HEK293 (cell line): ENCODE data around the gene SOX6.

Source experiments
- CTCF ChIA-PET: fragments of 350-600 bp; formaldehyde crosslinking; extraction: SDS; loops from one replicate; lab custom pipeline; 2021; ENCODE audit warnings: antibody characterized with exemption; lab: Yijun Ruan, JAX
- POLR2A ChIA-PET: fragments of 300-600 bp; formaldehyde crosslinking; extraction: SDS; loops from one replicate; lab custom pipeline; 2020; ENCODE audit warnings: antibody characterized with exemption, inconsistent platforms; lab: Yijun Ruan, JAX
- H3K27ac ChIP-seq: fragments of 200-500 bp; sonication (Bioruptor generic); 2 replicates; pipeline ENCODE4 v1.5.1; 2014; ENCODE audit warnings: low read depth, low read length, control low read depth, inconsistent platforms; ENCODE audit errors: extremely low read depth
- H3K36me3 ChIP-seq, 2 experiments: fragments of 200-500 bp in 1 of 2; sonication (Bioruptor generic) in 1 of 2; 1 replicate in 1 of 2; 2 replicates in 1 of 2; pipeline ENCODE4 v1.5.1; 2014 to 2017; ENCODE audit warnings: inconsistent platforms in 2 of 2, low read length in 2 of 2; ENCODE audit not compliant: control insufficient read depth in 2 of 2, insufficient read depth in 1 of 2
- H3K4me1 ChIP-seq: fragments of 200-500 bp; sonication (Bioruptor generic); 2 replicates; pipeline ENCODE4 v1.5.1; 2014; ENCODE audit warnings: mild to moderate bottlenecking, low read length, inconsistent platforms; ENCODE audit not compliant: control insufficient read depth, insufficient read depth
- H3K4me3 ChIP-seq: 2 replicates; pipeline ENCODE4 v1.5.1; 2011; ENCODE audit warnings: low read depth, mild to moderate bottlenecking, control low read depth, low read length, moderate library complexity
- H3K9me3 ChIP-seq: fragments of 200-500 bp; sonication (Bioruptor generic); 2 replicates; pipeline ENCODE4 v1.5.1; 2014; ENCODE audit warnings: low read depth, low read length, inconsistent platforms; ENCODE audit not compliant: control insufficient read depth, insufficient read depth
- BCL11A ChIP-seq: fragments of 450-650 bp; formaldehyde crosslinking; IDR thresholded peaks from 2 replicates; pipeline ENCODE4 v1.5.1; 2016; ENCODE audit warnings: low read depth, missing biosample characterization, missing genetic modification characterization
- EGR2 ChIP-seq: fragments of 450-650 bp; formaldehyde crosslinking; IDR thresholded peaks from 2 replicates; pipeline ENCODE4 v1.5.1; 2016; ENCODE audit warnings: low read depth, missing biosample characterization, missing genetic modification characterization
- GFI1B ChIP-seq: fragments of 450-650 bp; formaldehyde crosslinking; IDR thresholded peaks from 2 replicates; pipeline ENCODE4 v1.5.1; 2016; ENCODE audit warnings: missing biosample characterization, missing genetic modification characterization
- GLIS2 ChIP-seq: fragments of 450-650 bp; formaldehyde crosslinking; IDR thresholded peaks from 2 replicates; pipeline ENCODE4 v1.5.1; 2016; ENCODE audit warnings: missing biosample characterization, missing genetic modification characterization
- KLF17 ChIP-seq: fragments of 450-650 bp; formaldehyde crosslinking; IDR thresholded peaks from 2 replicates; pipeline ENCODE4 v1.5.1; 2016; ENCODE audit warnings: missing biosample characterization, missing genetic modification characterization
- OVOL3 ChIP-seq: fragments of 450-650 bp; formaldehyde crosslinking; IDR thresholded peaks from 2 replicates; pipeline ENCODE4 v1.5.1; 2016; ENCODE audit warnings: missing biosample characterization, missing genetic modification characterization
- PBX3 ChIP-seq: sonication (generic); formaldehyde crosslinking; IDR thresholded peaks from 2 replicates; pipeline ENCODE4 v1.8.1; 2022; ENCODE audit warnings: mild to moderate bottlenecking, moderate library complexity, missing genetic modification reagents
- TRIM28 ChIP-seq: IDR thresholded peaks from 2 replicates; pipeline ENCODE4 v1.6.1; 2011; ENCODE audit warnings: low read length, control low read depth, borderline replicate concordance
- YY2 ChIP-seq: fragments of 450-650 bp; formaldehyde crosslinking; IDR thresholded peaks from 2 replicates; pipeline ENCODE4 v1.5.1; 2016; ENCODE audit warnings: missing biosample characterization, missing genetic modification characterization
- ZEB2 ChIP-seq: fragments of 450-650 bp; formaldehyde crosslinking; IDR thresholded peaks from 2 replicates; pipeline ENCODE4 v1.5.1; 2016; ENCODE audit warnings: missing biosample characterization, missing genetic modification characterization
- ZNF132 ChIP-seq: fragments of 450-650 bp; formaldehyde crosslinking; IDR thresholded peaks from 2 replicates; pipeline ENCODE4 v1.5.1; 2017; ENCODE audit warnings: missing biosample characterization, missing genetic modification characterization, borderline replicate concordance
- ZNF155 ChIP-seq: fragments of 450-650 bp; formaldehyde crosslinking; IDR thresholded peaks from 2 replicates; pipeline ENCODE4 v1.5.1; 2016; ENCODE audit warnings: missing biosample characterization, missing genetic modification characterization
- ZNF311 ChIP-seq: fragments of 450-650 bp; formaldehyde crosslinking; IDR thresholded peaks from 2 replicates; pipeline ENCODE4 v1.5.1; 2017; ENCODE audit warnings: missing biosample characterization, missing genetic modification characterization, borderline replicate concordance
- ZNF335 ChIP-seq: fragments of 450-650 bp; formaldehyde crosslinking; conservative IDR thresholded peaks from 2 replicates; pipeline ENCODE4 v1.5.1; 2016; ENCODE audit warnings: missing biosample characterization, missing genetic modification characterization
- ZNF354C ChIP-seq: fragments of 450-650 bp; formaldehyde crosslinking; IDR thresholded peaks from 2 replicates; pipeline ENCODE4 v1.5.1; 2016; ENCODE audit warnings: missing biosample characterization, missing genetic modification characterization, low read depth, borderline replicate concordance
- ZNF391 ChIP-seq: fragments of 450-650 bp; formaldehyde crosslinking; IDR thresholded peaks from 2 replicates; pipeline ENCODE4 v1.5.1; 2016; ENCODE audit warnings: low read depth, missing biosample characterization, missing genetic modification characterization, borderline replicate concordance
- ZNF501 ChIP-seq: fragments of 450-650 bp; formaldehyde crosslinking; IDR thresholded peaks from 2 replicates; pipeline ENCODE4 v1.5.1; 2016; ENCODE audit warnings: missing biosample characterization, missing genetic modification characterization
- ZNF510 ChIP-seq: fragments of 450-650 bp; formaldehyde crosslinking; IDR thresholded peaks from 2 replicates; pipeline ENCODE4 v1.5.1; 2018; ENCODE audit warnings: mild to moderate bottlenecking, missing genetic modification characterization, missing biosample characterization; ENCODE audit not compliant: insufficient replicate concordance
- ZNF513 ChIP-seq: fragments of 450-650 bp; IDR thresholded peaks from 2 replicates; pipeline ENCODE4 v1.5.1; 2018; ENCODE audit warnings: missing biosample characterization, missing genetic modification characterization
- ZNF561 ChIP-seq: fragments of 450-650 bp; IDR thresholded peaks from 2 replicates; pipeline ENCODE4 v1.5.1; 2018; ENCODE audit warnings: missing biosample characterization, missing genetic modification characterization, borderline replicate concordance
- ZNF585B ChIP-seq: fragments of 450-650 bp; formaldehyde crosslinking; IDR thresholded peaks from 2 replicates; pipeline ENCODE4 v1.5.1; 2016; ENCODE audit warnings: missing biosample characterization, missing genetic modification characterization
- ZNF610 ChIP-seq: fragments of 450-650 bp; formaldehyde crosslinking; IDR thresholded peaks from 2 replicates; pipeline ENCODE4 v1.5.1; 2016; ENCODE audit warnings: missing biosample characterization, missing genetic modification characterization, borderline replicate concordance
- ZNF664 ChIP-seq: fragments of 450-650 bp; formaldehyde crosslinking; IDR thresholded peaks from 2 replicates; pipeline ENCODE4 v1.5.1; 2016; ENCODE audit warnings: missing biosample characterization, missing genetic modification characterization
- ZNF670 ChIP-seq: fragments of 450-650 bp; formaldehyde crosslinking; IDR thresholded peaks from 2 replicates; pipeline ENCODE4 v1.5.1; 2016; ENCODE audit warnings: missing biosample characterization, missing genetic modification characterization, low read depth
- ZNF785 ChIP-seq: fragments of 450-650 bp; formaldehyde crosslinking; IDR thresholded peaks from 2 replicates; pipeline ENCODE4 v1.5.1; 2016; ENCODE audit warnings: missing biosample characterization, missing genetic modification characterization
- ZSCAN18 ChIP-seq: fragments of 450-650 bp; formaldehyde crosslinking; IDR thresholded peaks from 2 replicates; pipeline ENCODE4 v1.5.1; 2016; ENCODE audit warnings: missing biosample characterization, missing genetic modification characterization
- ZSCAN5A ChIP-seq: fragments of 450-650 bp; formaldehyde crosslinking; IDR thresholded peaks from 2 replicates; pipeline ENCODE4 v1.5.1; 2016; ENCODE audit warnings: missing biosample characterization, missing genetic modification characterization

The SOX6 gene

GRCh38 chr11:15947681-15948648 is 408.4 kb downstream of the SOX6 start:
- TF ChIP-seq ZSCAN5A (tag by site-specific recombination) (no peak), OVOL3 (tag by site-specific recombination) (no peak), ZNF501 (no peak), ZNF561 (no peak), ZNF585B (no peak), TRIM28 (no peak)
- POLR2A ChIA-PET, result no interaction called here
- CTCF ChIA-PET, result interaction anchor here (0.6 kb wide), 1 partner anchor 1774 kb away, joined by 3 read pairs; no protein-coding TSS in a partner anchor
- Histone ChIP-seq H3K4me1 (no peaks in the 10 kb centered on the region), H3K27ac (no peak overlapping the region), H3K4me3 (no peak overlapping the region), H3K9me3 (no peaks in the 10 kb centered on the region), H3K36me3 (no peaks in the 10 kb centered on the region)

- POLR2A ChIA-PET, result no interaction called here
- no peak overlapping the region for H3K27ac ChIP-seq
- CTCF ChIA-PET, result interaction anchor here (0.8 to 1.1 kb wide), 2 partner anchors 23 to 85 kb away, joined by 3 read pairs; no protein-coding TSS in a partner anchor
- no peaks in the 10 kb centered on the region for H3K9me3 ChIP-seq
- no peak overlapping the region for H3K4me3 ChIP-seq
- H3K36me3 ChIP-seq, result no peaks in the 10 kb centered on the region
- H3K4me1 ChIP-seq, result no peaks in the 10 kb centered on the region
- TF ChIP-seq BCL11A (tag by site-specific recombination) (no peak), ZNF610 (no peak), GFI1B (tag by site-specific recombination) (no peak), KLF17 (no peak), ZNF670 (tag by site-specific recombination) (no peak), ZNF335 (tag by site-specific recombination) (no peak), ZNF785 (no peak), EGR2 (tag by site-specific recombination) (no peak), ZNF132 (tag by site-specific recombination) (no peak), GLIS2 (tag by site-specific recombination) (no peak), ZNF311 (no peak), ZNF510 (no peak), ZNF354C (tag by site-specific recombination) (no peak)
These were observed 410.6 kb downstream of the SOX6 start for GRCh38 chr11:15945726-15946125.

GRCh38 chr11:15944460-15944859 is 411.9 kb downstream of the SOX6 start:
- Histone ChIP-seq H3K9me3 (no peaks in the 10 kb centered on the region), H3K4me3 (no peak overlapping the region)
- CTCF ChIA-PET, result interaction anchor here (0.6 to 1.0 kb wide), 2 partner anchors 12 to 116 kb away, joined by 4 read pairs; no protein-coding TSS in a partner anchor
- no peak for TF ChIP-seq ZSCAN18
- TF ChIP-seq YY2 (tag by site-specific recombination), result no peak
- no peak for TF ChIP-seq ZNF664 (tag by site-specific recombination)
- TF ChIP-seq ZNF513 (tag by site-specific recombination), result no peak
- no peak for TF ChIP-seq PBX3
- no peak for TF ChIP-seq ZNF391 (tag by site-specific recombination)
- TF ChIP-seq ZEB2 (tag by site-specific recombination), result no peak
- TF ChIP-seq ZNF155, result no peak

More at GRCh38 chr11:15944460-15944859, 411.9 kb downstream of the SOX6 start:
- POLR2A ChIA-PET, result no interaction called here
- Histone ChIP-seq H3K36me3 (no peaks in the 10 kb centered on the region), H3K27ac (no peak overlapping the region), H3K4me1 (no peaks in the 10 kb centered on the region)
